Measurements from ENCODE around the gene KRT34.

DNA sequence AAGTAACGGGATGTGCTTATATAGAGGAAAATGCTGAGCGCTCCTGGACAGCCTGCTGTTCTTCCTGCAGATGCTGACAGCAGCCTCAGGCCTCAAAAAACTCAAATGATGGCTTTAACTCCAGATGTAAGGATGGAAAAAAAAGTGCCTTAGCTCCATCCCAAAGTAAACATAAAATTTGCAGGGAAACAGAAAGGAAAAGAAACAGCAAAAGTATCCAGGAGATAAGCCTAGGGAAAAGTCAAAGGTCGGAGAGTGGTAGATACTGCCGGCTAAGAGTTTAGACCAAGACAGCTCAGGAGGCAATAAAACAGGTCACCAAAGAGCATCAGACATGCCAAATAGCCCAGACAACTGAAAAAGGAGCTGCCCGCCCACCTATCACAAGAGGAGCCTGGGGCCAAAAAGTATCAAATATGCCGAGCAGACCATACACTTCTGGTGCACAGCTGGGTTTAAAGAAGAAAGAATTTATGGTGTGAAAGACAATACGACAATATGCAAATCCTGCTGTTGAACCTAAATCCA lies 8.4 kb upstream of the KRT34 start:
- TF ChIP-seq CTCF (IDR thresholded peaks at IDR 0.05) (no peak), POLR2A (IDR thresholded peaks at IDR 0.05) (no peak), POLR2AphosphoS5 (IDR thresholded peaks at IDR 0.05; ENCODE audit: insufficient read depth in 1 of 2, low read depth in 1 of 2) (no peak)

Data from vagina (tissue), 2 donors.